Lower leg skin (tissue), 4 donors: Measurements from ENCODE around the gene TPP1. TPM values are rescaled to one million over a fixed set of nuclear protein-coding genes. Genes with fewer than 3 reads are reported as not detected.

ENCODE experiments used
- DNase-seq, 2 donors: peaks; one replicate each; pipeline ENCODE4 v3.0.0-alpha.2; 2019; ENCODE audit warnings: low spot score in 2 of 2
- H3K4me3 ChIP-seq: fragments of 200-600 bp; sonication (generic); 2 replicates; pipeline ENCODE4 v1.5.1; 2017; ENCODE audit warnings: mild to moderate bottlenecking, low read depth; ENCODE audit not compliant: poor library complexity, severe bottlenecking
- CTCF ChIP-seq, 3 donors: fragments of 450-650 bp; IDR thresholded peaks; one replicate each; pipeline ENCODE4 v1.5.1; 2016; ENCODE audit warnings: antibody characterized with exemption in 3 of 3, mild to moderate bottlenecking in 3 of 3, moderate library complexity in 2 of 3
- POLR2A ChIP-seq, 2 donors: fragments of 450-650 bp; IDR thresholded peaks; one replicate each; pipeline ENCODE4 v1.6.1; 2016 to 2017; ENCODE audit warnings: antibody characterized with exemption in 2 of 2, mild to moderate bottlenecking in 1 of 2, moderate library complexity in 1 of 2
- WGBS, 2 donors: methylation state at CpG; one replicate each; pipeline ENCODE4 v1.1.5; 2018; 5-methylcytosine and 5-hydroxymethylcytosine counted together
- intact Hi-C: fragments of 100-400 bp; cut with DNase I; formaldehyde crosslinking; loops from one replicate; pipeline ENCODE4 v1.15.0; 2023; ENCODE audit warnings: low total_unique reads
- total RNA-seq, 4 donors: library from RNA; depleted of rRNA; stranded (reverse); fragments of >200 nt; gene quantifications; one replicate each; pipeline ENCODE4 v1.1.0, GENCODE V29; 2016

The TPP1 gene
- total RNA-seq, 4 donors from 2014 or later = 49.6 to 65.3 (median 57.9) TPM

GRCh38 chr11:6655020-6655789 is 36.0 kb upstream of the TPP1 start:
- intact Hi-C loops = no loop called here
- TF ChIP-seq CTCF (IDR thresholded peaks at IDR 0.05) (no peak), POLR2A (IDR thresholded peaks at IDR 0.05) (no peak)
- no peak overlapping the region for H3K4me3 ChIP-seq
- 4 to 11% methylated on average over 18 to 31 of the region's 84 CpGs for WGBS, 2 donors
- DNase-seq = no peak

- intact Hi-C loops = no loop called here
- 44 to 59% methylated on average over 9 of the region's 9 CpGs for WGBS, 2 donors
- no peak for DNase-seq
Observed at GRCh38 chr11:6654281-6655019, 35.2 kb upstream of the TPP1 start.

GRCh38 chr11:6653656-6654055 is 34.4 kb upstream of the TPP1 start:
- 89 to 91% methylated on average over 2 of the region's 2 CpGs for WGBS, 2 donors
- TF ChIP-seq CTCF (IDR thresholded peaks at IDR 0.05) (no peak), POLR2A (IDR thresholded peaks at IDR 0.05) (no peak)
- intact Hi-C loops = no loop called here

More at GRCh38 chr11:6654281-6655019, 35.2 kb upstream of the TPP1 start:
- TF ChIP-seq POLR2A (IDR thresholded peaks at IDR 0.05) (no peak), CTCF (IDR thresholded peaks at IDR 0.05) (no peak)
- H3K4me3 ChIP-seq = no peak overlapping the region

GRCh38 chr11:6653097-6653496 is 33.9 kb upstream of the TPP1 start:
- 96 to 97% methylated on average over 1 of the region's 1 CpG for WGBS, 2 donors
- no peak for TF ChIP-seq CTCF (IDR thresholded peaks at IDR 0.05)
- TF ChIP-seq POLR2A (IDR thresholded peaks at IDR 0.05) = no peak
- DNase-seq = no peak
- intact Hi-C loops = no loop called here
- H3K4me3 ChIP-seq = no peak overlapping the region

More at GRCh38 chr11:6653656-6654055, 34.4 kb upstream of the TPP1 start:
- no peak overlapping the region for H3K4me3 ChIP-seq
- no peak for DNase-seq

- DNase-seq = no peak
- intact Hi-C loops = no loop called here
- TF ChIP-seq CTCF (IDR thresholded peaks at IDR 0.05) = no peak
- no peak for TF ChIP-seq POLR2A (IDR thresholded peaks at IDR 0.05)
- WGBS, 2 donors = 57 to 64% methylated on average over 3 of the region's 3 CpGs
- H3K4me3 ChIP-seq = no peak overlapping the region
Observed at GRCh38 chr11:6652182-6652581, 33.0 kb upstream of the TPP1 start.
